GM12874 (cell line): Measurements from ENCODE around the gene BICRA.

ENCODE experiments used
- CTCF ChIP-seq: IDR thresholded peaks from 2 replicates; pipeline ENCODE4 v1.5.1; 2011; ENCODE audit warnings: low read depth, mild to moderate bottlenecking, control low read depth, low read length, moderate library complexity; ENCODE audit not compliant: insufficient read depth

BICRA gene

GRCh38 chr19:47608074-47608918, 638 bp upstream of the BICRA start:
- TF ChIP-seq CTCF, result peak; percentile 39

GRCh38 chr19:47609906-47610894, 1.3 kb downstream of the BICRA start:
- TF ChIP-seq CTCF, result no peak

- no peak for TF ChIP-seq CTCF
These were observed 2.0 kb downstream of the BICRA start for GRCh38 chr19:47610902-47611301.

GRCh38 chr19:47613165-47614020, 4.5 kb downstream of the BICRA start:
- no peak for TF ChIP-seq CTCF

GRCh38 chr19:47614021-47614295, 5.0 kb downstream of the BICRA start:
- no peak for TF ChIP-seq CTCF

- TF ChIP-seq CTCF, result no peak
These were observed 5.6 kb downstream of the BICRA start for GRCh38 chr19:47614559-47614958.
